Activated CD4-positive, alpha-beta T cell treated with anti-CD3 and anti-CD28 coated beads, Interleukin-2, amount 10 ng/mL, durations not matched to agents 7 days and 5 days (primary cell): Measurements from ENCODE around the gene OR2F2. TPM values are rescaled to one million over a fixed set of nuclear protein-coding genes. Genes with fewer than 3 reads are reported as not detected.
A peak's percentile ranks its signal among the peaks of the same experiment; 100 is the strongest.

ENCODE experiments used
- CTCF ChIA-PET: fragments of 350-600 bp; sonication (Branson Sonifier 250); formaldehyde crosslinking; loops from one replicate; lab custom pipeline; 2021; ENCODE audit warnings: antibody characterized with exemption; lab: Charles Lee
- POLR2A ChIA-PET: fragments of 350-600 bp; sonication (Branson Sonifier 250); formaldehyde crosslinking; loops from one replicate; lab custom pipeline; 2021; ENCODE audit warnings: antibody characterized with exemption; lab: Charles Lee
- DNase-seq: peaks from one replicate; pipeline ENCODE4 v3.0.0-alpha.2; 2020
- H3K27ac Mint-ChIP-seq: one replicate; pipeline ENCODE4 v1.8.0; 2021; ENCODE audit warnings: mild to moderate bottlenecking, moderate library complexity, mixed read lengths
- H3K27me3 Mint-ChIP-seq: one replicate; pipeline ENCODE4 v1.8.0; 2021; ENCODE audit warnings: mixed read lengths
- H3K36me3 Mint-ChIP-seq: one replicate; pipeline ENCODE4 v1.8.0; 2021; ENCODE audit warnings: low read depth, mixed read lengths
- H3K4me1 Mint-ChIP-seq: one replicate; pipeline ENCODE4 v1.8.0; 2021; ENCODE audit warnings: mixed read lengths
- H3K4me3 Mint-ChIP-seq: one replicate; pipeline ENCODE4 v1.8.0; 2021; ENCODE audit warnings: mild to moderate bottlenecking, moderate library complexity, mixed read lengths
- H3K9me3 Mint-ChIP-seq: one replicate; pipeline ENCODE4 v1.8.0; 2021; ENCODE audit warnings: mixed read lengths
- total RNA-seq, 2 experiments: library from RNA; stranded (reverse); gene quantifications; one replicate each; pipeline ENCODE4 v1.2.3, GENCODE V29; 2021

The OR2F2 gene
- total RNA-seq, 2 experiments from 2014 or later = not detected

DNA sequence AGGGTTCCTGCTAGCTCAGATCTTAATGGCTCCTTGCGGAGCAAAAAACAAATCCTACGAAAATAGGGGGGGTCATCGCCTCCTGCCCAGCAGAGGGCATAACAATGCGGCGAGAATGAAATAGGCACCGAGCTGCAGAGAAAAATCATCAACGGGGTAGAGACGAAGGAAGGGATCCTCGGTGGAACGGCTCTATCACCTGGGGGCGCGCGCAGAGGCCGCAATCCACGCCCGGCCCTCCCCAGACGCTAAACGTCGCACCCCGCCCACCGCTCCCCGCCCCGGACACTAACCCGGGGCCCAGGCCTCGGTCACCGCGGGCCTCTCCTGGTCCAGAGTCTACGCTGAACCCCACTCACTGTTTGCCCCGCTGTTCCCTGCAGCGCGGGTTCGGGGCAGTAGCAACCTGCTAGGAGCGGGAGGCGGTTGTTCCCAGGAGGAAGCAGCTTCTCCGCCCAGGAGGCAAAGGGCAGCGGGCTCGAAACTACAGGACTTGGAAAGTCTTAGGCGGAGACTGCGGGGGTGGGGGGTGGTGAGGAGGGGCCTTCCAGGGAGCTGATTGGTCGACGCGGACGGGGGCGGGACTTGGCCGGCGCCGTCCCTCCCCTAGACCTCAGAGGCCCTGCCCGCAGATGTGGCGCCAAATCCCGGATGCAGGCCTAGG is 33.2 kb upstream of the OR2F2 start, which contains the start of gene TCAF1:
TSS of gene TCAF1 (minus strand) at position 509 of the 664 bp plus-strand sequence. CDS start 25,568 bp downstream, outside the sequence.
- peak; percentile 89 for DNase-seq
- no peaks in the 10 kb centered on the region for H3K36me3 Mint-ChIP-seq
- no peaks in the 10 kb centered on the region for H3K27me3 Mint-ChIP-seq
- ChIA-PET CTCF (interaction anchor here (0.5 to 1.8 kb wide), 7 partner anchors 9 to 1761 kb away, joined by 3 to 10 read pairs (median 5); no protein-coding TSS in a partner anchor), POLR2A (interaction anchor here (1.4 kb wide), 1 partner anchor 226 kb away, joined by 5 read pairs; no protein-coding TSS in a partner anchor)
- H3K9me3 Mint-ChIP-seq = no peaks in the 10 kb centered on the region
- H3K27ac Mint-ChIP-seq = peak within 1 kb of the TSS; percentile 90
- H3K4me3 Mint-ChIP-seq = peak within 1 kb of the TSS; percentile 92
- H3K4me1 Mint-ChIP-seq = peaks cover 26% of the 10 kb centered on the region

DNA sequence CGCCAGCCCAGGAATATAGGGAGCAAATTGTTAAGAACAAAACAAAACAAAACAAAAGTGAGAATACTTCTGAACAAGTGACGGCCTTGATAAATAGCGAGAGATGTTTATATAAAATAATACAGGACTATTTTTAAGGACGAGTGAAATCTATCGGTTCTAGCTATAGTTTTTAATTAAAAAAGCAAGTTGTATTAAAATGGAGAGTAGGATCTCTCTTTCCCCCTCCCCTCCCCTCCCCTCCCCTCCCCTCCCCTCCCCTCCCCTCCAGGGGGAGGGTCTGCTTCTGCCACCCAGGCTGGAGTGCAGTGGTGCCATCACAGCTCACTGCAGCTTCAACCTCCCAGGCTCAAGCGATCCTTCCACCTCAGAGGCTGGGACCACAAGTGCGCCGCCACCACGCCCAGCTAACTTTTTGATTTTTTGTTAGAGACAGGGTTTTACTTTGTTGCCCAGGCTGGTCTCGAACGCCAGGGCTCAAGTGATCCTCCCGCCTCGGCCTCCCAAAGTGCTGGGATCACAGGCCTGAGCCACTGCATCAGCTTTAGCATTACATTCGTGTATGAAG is 32.6 kb upstream of the OR2F2 start:
- Mint-ChIP-seq H3K4me1 (peaks cover 26% of the 10 kb centered on the region), H3K27ac (peak overlapping the region; percentile 90), H3K4me3 (peak overlapping the region; percentile 92), H3K9me3 (no peaks in the 10 kb centered on the region), H3K36me3 (no peaks in the 10 kb centered on the region), H3K27me3 (no peaks in the 10 kb centered on the region)
- no peak for DNase-seq
- POLR2A ChIA-PET = interaction anchor here (1.4 kb wide), 1 partner anchor 226 kb away, joined by 5 read pairs; no protein-coding TSS in a partner anchor
- CTCF ChIA-PET = interaction anchor here (0.5 to 1.8 kb wide), 7 partner anchors 10 to 1761 kb away, joined by 3 to 10 read pairs (median 5); no protein-coding TSS in a partner anchor

DNA sequence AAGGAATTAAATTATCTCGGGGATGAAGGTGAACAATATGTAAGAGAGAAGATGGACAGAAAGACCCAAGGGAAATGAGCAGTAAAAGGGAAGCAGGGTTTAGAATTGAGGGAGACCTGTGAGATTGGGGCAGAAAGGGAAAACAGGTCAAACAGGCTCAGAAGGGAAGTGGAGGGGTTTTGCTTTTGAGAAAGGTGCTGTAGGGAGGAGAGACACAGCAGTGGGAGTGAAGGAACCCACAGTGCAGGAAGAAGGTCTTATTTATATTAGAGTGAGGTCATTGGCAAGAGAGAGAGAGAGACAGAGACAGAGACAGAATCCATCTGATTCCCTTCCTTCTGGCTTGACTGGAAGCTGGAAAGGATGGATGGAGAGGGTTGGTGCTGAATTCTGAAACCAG is 29.5 kb upstream of the OR2F2 start:
- POLR2A ChIA-PET = no interaction called here
- Mint-ChIP-seq H3K4me3 (no peak overlapping the region), H3K27me3 (peaks cover 5% of the 10 kb centered on the region), H3K27ac (no peak overlapping the region), H3K4me1 (peaks cover 15% of the 10 kb centered on the region), H3K36me3 (no peaks in the 10 kb centered on the region), H3K9me3 (no peaks in the 10 kb centered on the region)
- CTCF ChIA-PET = interaction anchor here (1.4 kb wide), 1 partner anchor 14 kb away, joined by 3 read pairs; no protein-coding TSS in a partner anchor
- no peak for DNase-seq

DNA sequence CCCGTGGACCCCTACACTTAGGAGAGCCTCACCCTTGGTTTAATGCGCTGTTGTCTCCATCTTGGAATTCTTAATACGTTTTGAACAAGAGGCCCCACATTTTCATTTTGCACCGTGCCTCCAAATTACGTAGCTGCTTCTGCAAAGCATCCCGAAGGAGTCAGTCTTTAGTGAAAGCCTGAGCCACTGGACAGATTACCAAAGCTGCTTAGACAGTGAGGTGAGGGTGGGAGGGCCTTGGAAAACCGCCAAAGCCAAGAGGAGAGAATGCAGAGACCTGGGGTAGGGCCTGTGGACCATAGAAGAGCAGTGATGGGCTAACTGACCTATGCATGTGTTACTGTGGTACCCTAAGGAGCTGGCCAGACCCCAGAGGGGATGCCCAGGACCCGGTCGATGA is 28.9 kb upstream of the OR2F2 start:
- DNase-seq = no peak
- H3K36me3 Mint-ChIP-seq = no peaks in the 10 kb centered on the region
- no peak overlapping the region for H3K27ac Mint-ChIP-seq
- peaks cover 8% of the 10 kb centered on the region for H3K4me1 Mint-ChIP-seq
- CTCF ChIA-PET = interaction anchor here (0.8 to 1.4 kb wide), 2 partner anchors 10 to 14 kb away, joined by 3 to 4 read pairs; no protein-coding TSS in a partner anchor
- POLR2A ChIA-PET = no interaction called here
- no peaks in the 10 kb centered on the region for H3K9me3 Mint-ChIP-seq
- H3K4me3 Mint-ChIP-seq = no peak overlapping the region
- H3K27me3 Mint-ChIP-seq = peaks cover 5% of the 10 kb centered on the region

DNA sequence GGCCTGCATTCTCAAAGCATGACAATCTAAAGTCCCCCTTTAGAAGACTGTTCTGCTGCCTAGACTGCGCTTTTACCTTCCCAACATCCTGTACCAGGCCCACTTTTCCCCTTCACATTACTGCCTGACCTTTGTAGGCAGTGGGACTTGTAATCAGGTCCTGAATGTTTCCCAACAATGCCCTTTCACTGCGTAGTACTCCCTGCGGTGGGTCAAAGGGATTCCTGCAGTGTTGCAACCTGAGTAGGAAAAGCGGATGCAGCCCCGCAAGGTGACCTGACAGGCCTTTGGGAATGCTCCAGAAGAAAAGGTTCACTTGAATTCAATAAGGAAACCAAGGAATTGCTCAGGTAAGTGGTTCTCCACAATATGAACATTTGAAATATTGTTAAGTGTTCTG is 28.1 kb upstream of the OR2F2 start:
- DNase-seq = no peak
- Mint-ChIP-seq H3K36me3 (no peaks in the 10 kb centered on the region), H3K9me3 (no peaks in the 10 kb centered on the region), H3K27me3 (peaks cover 7% of the 10 kb centered on the region), H3K27ac (no peak overlapping the region), H3K4me1 (peaks cover 4% of the 10 kb centered on the region), H3K4me3 (no peak overlapping the region)
- CTCF ChIA-PET = no interaction called here
- POLR2A ChIA-PET = no interaction called here

DNA sequence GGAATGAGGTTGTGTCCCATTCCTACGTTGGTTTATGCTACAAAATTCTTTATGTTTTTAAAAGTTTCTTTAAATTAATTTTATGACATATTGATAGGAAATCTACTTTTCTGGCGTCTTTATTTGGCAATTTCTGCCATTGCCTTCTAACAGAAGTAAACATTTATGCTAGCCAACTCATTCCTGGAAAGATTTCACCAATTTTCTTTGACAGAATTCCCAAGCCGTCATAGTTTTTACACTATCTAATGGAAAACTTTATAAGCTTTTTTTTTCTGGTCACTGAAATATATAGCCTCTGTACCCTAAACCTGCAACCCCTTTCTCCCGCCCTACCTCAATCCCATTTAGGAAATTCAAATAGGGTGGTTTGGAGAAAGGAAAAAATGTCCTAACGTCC is 26.9 kb upstream of the OR2F2 start:
- Mint-ChIP-seq H3K36me3 (no peaks in the 10 kb centered on the region), H3K27me3 (peaks cover 7% of the 10 kb centered on the region), H3K27ac (no peak overlapping the region), H3K4me3 (no peak overlapping the region), H3K9me3 (no peaks in the 10 kb centered on the region), H3K4me1 (no peaks in the 10 kb centered on the region)
- CTCF ChIA-PET = no interaction called here
- no peak for DNase-seq
- POLR2A ChIA-PET = no interaction called here

DNA sequence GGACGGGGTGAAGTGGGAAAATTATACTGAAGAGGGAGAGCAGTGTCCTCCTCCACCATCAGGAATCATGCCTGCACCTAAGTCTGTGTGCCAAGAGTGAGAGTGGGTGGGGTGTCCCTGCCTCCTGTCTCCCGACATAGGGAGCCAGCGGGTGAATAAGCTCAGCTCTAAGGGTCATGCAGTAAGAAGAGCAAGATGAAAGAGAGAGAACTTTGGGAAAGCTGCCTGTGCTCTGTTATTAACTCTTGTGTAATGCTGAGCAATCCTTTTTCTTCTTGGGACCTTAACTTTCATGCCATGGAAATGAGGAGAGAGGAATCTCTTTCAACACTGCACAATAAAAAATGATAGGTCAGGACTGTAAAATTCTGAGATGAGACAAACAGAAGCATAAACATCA is 25.2 kb upstream of the OR2F2 start:
- POLR2A ChIA-PET = no interaction called here
- Mint-ChIP-seq H3K27me3 (peaks cover 7% of the 10 kb centered on the region), H3K36me3 (no peaks in the 10 kb centered on the region), H3K4me1 (no peaks in the 10 kb centered on the region), H3K4me3 (no peak overlapping the region), H3K27ac (no peak overlapping the region), H3K9me3 (no peaks in the 10 kb centered on the region)
- DNase-seq = no peak
- CTCF ChIA-PET = no interaction called here

DNA sequence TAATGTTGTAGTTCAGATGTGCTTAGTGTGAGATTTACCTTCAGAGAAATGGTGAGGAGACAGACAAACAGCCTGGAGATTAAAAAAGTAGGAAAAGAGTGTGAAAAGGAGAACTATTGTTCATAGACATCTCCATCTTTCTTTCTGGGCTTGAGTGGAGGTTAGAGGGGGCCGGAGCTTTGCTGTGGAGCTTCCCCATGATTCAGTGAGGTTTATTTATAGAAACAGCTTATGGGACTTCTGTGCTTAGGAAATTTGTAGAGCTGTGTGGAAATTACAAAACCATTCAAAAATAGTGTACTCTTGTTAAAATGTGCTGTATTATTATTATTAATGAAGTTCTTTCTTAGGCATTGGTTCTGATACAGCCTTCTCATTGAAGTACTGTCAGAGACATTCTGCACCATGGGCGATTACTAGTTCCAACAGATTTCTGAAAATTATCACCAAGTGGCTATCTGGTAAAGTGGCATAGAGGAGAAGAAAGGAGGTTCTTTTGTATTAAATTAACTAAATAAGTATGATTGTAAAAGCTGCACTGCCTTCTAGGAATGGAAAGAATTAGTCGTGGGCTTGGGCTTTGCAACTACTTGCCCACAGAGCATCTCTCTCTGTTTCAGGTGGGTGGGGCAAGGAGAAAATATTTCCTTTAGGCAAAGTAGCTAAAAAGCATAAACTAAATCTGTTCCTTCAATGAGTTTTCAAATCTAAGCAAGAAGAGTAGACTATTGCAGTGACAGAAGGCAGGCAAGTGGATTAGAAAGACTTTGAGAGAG is 24.4 kb upstream of the OR2F2 start:
- POLR2A ChIA-PET = no interaction called here

DNA sequence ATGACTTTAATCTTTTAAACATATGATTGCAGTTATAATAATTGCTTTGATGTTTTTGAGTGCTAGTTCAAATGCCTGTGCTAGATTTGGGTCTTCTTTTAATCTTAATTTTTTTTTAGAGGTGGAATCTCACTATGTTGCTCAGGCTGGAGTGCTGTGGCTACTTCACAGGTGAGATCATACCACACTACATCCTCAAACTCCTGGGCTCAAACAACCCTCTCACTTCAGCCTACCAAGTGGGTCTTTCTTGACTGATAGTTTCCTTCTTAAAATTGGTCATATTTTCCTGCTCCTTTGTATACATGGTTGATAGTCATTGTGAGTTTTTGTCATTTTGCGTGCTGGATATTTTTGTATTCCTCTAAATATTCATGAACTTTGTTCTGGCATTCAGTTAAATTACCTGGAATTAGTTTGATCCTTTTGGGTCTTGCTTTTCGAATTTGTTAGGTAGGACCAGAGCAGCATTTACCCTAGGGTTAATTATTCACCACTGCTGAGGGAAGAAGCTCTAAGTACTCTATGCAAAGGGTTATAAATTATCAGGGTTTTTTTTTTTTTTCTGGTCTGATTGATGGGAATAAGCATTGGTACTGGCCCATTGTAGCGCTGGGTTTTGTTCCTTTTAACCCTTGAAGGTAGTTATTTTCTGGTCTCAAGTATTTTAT is 21.0 kb upstream of the OR2F2 start:
- H3K36me3 Mint-ChIP-seq = no peaks in the 10 kb centered on the region
- H3K9me3 Mint-ChIP-seq = no peaks in the 10 kb centered on the region
- H3K27ac Mint-ChIP-seq = no peak overlapping the region
- ChIA-PET POLR2A (no interaction called here), CTCF (no interaction called here)
- no peaks in the 10 kb centered on the region for H3K4me1 Mint-ChIP-seq
- H3K27me3 Mint-ChIP-seq = peaks cover 21% of the 10 kb centered on the region
- no peak for DNase-seq
- H3K4me3 Mint-ChIP-seq = no peak overlapping the region

More for the DNA sequence above, 24.4 kb upstream of the OR2F2 start:
- Mint-ChIP-seq H3K4me3 (no peak overlapping the region), H3K27ac (no peak overlapping the region), H3K36me3 (no peaks in the 10 kb centered on the region), H3K4me1 (no peaks in the 10 kb centered on the region), H3K9me3 (no peaks in the 10 kb centered on the region), H3K27me3 (peaks cover 7% of the 10 kb centered on the region)
- CTCF ChIA-PET = no interaction called here
- DNase-seq = no peak

DNA sequence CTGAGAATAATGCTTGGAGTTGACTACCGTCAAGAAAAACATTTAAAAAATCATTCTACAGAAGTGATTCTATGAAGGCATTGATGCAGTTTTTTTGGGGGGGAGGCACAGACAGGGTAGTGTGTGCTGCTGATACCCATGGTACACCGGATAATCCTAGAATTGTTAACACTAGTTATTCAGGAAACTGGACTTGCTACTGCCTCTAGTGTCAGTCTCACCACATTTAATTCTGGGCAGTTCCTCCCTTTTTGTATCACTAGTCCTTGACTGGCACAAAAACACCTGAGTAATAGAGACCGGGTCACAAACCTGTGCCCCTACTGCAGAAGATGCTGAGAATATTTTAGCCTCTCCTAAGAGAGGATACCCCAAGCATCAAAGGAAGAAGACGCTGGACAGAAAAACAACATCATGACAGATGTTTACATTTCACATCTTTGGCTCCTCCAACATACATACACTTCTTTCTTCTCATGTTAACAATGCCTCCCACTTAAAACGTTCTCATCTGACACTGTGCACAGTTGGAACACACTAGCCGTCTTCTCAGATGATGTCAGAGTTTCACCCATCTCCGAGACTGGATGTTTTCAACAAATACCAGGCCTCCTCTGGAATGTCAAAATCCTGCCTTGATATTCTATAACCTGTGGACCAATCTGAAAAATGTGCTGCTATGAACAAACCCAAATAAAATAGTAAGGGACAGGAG is 19.9 kb upstream of the OR2F2 start:
- H3K9me3 Mint-ChIP-seq = no peaks in the 10 kb centered on the region
- POLR2A ChIA-PET = no interaction called here
- H3K27ac Mint-ChIP-seq = no peak overlapping the region
- H3K4me3 Mint-ChIP-seq = no peak overlapping the region
- no peaks in the 10 kb centered on the region for H3K4me1 Mint-ChIP-seq
- H3K36me3 Mint-ChIP-seq = no peaks in the 10 kb centered on the region
- H3K27me3 Mint-ChIP-seq = peaks cover 29% of the 10 kb centered on the region
- no peak for DNase-seq
- CTCF ChIA-PET = interaction anchor here (1.2 kb wide), 1 partner anchor 9 kb away, joined by 4 read pairs; no protein-coding TSS in a partner anchor

DNA sequence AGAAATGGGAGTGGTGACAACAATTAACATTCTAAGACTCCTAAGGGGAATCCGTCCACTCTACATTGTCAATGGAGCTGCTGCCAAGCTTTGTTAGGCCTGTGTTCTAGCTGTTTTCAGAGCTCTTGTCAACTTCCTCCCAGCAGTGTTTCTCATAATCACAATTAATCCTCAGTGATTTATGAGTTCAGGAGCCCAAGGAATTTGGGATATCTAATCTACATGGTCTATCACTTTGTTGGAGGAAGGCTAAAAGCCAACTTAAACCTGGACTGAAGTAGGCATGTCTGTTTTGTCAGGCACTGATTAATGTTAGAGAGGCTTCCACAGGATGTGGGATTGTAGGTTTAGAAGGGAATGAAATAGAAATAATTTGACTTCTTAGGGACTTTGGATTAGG is 10.2 kb upstream of the OR2F2 start:
- DNase-seq = no peak
- Mint-ChIP-seq H3K4me1 (peaks cover 4% of the 10 kb centered on the region), H3K36me3 (no peaks in the 10 kb centered on the region), H3K27ac (no peak overlapping the region), H3K4me3 (no peak overlapping the region), H3K27me3 (peaks cover 30% of the 10 kb centered on the region), H3K9me3 (no peaks in the 10 kb centered on the region)
- CTCF ChIA-PET = no interaction called here
- POLR2A ChIA-PET = no interaction called here
